ENCODE measurements around the gene RACGAP1. TPM values are rescaled to one million over a fixed set of nuclear protein-coding genes. Genes with fewer than 3 reads are reported as not detected.
A peak's percentile ranks its signal among the peaks of the same experiment; 100 is the strongest.

The RACGAP1 gene
- total and polyA plus RNA-seq, 2 of the 4 experiments (the other 2 are of a cell fraction) = 37.9 to 110 TPM

DNA sequence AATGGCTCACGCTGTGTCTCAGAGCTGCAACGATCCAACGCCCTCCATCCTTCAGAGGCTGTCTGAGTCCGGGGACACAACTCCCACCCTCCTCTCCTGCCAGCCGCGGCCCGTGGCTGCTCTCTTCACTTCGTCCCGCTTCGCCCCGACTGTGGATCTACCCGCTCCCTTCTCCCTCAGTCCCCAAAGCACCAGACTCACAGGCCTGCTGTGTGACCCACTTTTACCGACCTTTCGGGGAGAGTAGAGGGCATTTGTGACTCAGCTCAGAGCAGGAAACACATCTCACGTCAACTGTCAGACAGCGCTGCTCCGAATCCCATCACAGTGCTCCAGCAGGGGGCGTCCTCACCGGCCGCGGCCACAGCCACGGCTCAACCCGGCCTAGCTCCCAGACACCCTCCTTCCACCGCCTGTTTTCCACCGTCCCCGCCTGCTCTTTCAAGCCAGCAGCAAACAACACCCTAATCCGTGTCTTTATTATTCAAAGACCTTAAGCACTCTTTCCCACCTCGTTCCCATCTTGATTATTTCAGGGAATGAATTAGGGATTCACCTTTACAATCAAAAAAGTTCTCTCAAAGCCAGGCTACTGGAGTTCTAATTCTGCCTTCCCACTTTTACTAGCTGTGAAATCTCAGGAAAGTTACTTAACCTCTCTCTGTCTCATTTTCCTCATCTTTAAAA is 79.8 kb downstream of the RACGAP1 start:
- H2BK5ac ChIP-seq (ENCODE audit: low read depth, low read length, poor library complexity, severe bottlenecking) = no peak overlapping the region
- TF ChIP-seq, protein P1, sequence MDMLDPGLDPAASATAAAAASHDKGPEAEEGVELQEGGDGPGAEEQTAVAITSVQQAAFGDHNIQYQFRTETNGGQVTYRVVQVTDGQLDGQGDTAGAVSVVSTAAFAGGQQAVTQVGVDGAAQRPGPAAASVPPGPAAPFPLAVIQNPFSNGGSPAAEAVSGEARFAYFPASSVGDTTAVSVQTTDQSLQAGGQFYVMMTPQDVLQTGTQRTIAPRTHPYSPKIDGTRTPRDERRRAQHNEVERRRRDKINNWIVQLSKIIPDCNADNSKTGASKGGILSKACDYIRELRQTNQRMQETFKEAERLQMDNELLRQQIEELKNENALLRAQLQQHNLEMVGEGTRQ (IDR thresholded peaks at IDR 0.05; ENCODE audit: low read depth, low read length) = no peak
- TF ChIP-seq RFX5 (IDR thresholded peaks at IDR 0.05; ENCODE audit: low read depth, low read length) (no peak), NFE2L2 (IDR thresholded peaks at IDR 0.05; ENCODE audit: low read depth, low read length) (no peak), POLR2A (IDR thresholded peaks at IDR 0.05; ENCODE audit: low read depth, low read length) (no peak), BHLHE40 (IDR thresholded peaks at IDR 0.05; ENCODE audit: low read depth, low read length) (no peak), SMC3 (IDR thresholded peaks at IDR 0.05; ENCODE audit: low read depth, low read length) (peak; percentile 66), MAZ (IDR thresholded peaks at IDR 0.05; ENCODE audit: borderline replicate concordance, low read depth, low read length) (peak; percentile 47; the same call in 1 of the 2 replicates), ELK1 (IDR thresholded peaks at IDR 0.05; ENCODE audit: borderline replicate concordance, low read depth, low read length) (no peak), CHD1 (IDR thresholded peaks at IDR 0.05; ENCODE audit: low read depth, low read length) (no peak), RCOR1 (IDR thresholded peaks at IDR 0.05; ENCODE audit: insufficient replicate concordance, low read length) (no peak), RAD21 (IDR thresholded peaks at IDR 0.05; ENCODE audit: low read length) (peak; percentile 55), MAFK (IDR thresholded peaks at IDR 0.05; ENCODE audit: low read depth, low read length) (no peak), MXI1 (IDR thresholded peaks at IDR 0.05; ENCODE audit: borderline replicate concordance, low read depth, low read length) (no peak)
- TF ChIP-seq, protein P2, sequence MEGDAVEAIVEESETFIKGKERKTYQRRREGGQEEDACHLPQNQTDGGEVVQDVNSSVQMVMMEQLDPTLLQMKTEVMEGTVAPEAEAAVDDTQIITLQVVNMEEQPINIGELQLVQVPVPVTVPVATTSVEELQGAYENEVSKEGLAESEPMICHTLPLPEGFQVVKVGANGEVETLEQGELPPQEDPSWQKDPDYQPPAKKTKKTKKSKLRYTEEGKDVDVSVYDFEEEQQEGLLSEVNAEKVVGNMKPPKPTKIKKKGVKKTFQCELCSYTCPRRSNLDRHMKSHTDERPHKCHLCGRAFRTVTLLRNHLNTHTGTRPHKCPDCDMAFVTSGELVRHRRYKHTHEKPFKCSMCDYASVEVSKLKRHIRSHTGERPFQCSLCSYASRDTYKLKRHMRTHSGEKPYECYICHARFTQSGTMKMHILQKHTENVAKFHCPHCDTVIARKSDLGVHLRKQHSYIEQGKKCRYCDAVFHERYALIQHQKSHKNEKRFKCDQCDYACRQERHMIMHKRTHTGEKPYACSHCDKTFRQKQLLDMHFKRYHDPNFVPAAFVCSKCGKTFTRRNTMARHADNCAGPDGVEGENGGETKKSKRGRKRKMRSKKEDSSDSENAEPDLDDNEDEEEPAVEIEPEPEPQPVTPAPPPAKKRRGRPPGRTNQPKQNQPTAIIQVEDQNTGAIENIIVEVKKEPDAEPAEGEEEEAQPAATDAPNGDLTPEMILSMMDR (conservative IDR thresholded peaks at IDR 0.05; ENCODE audit: low read depth, low read length) = peak; percentile 90

More for the DNA sequence above, 79.8 kb downstream of the RACGAP1 start:
- Histone ChIP-seq H2AK5ac (ENCODE audit: low read depth, low read length) (no peak overlapping the region), H3K9ac (ENCODE audit: low read depth, low read length) (no peak overlapping the region), H4K8ac (ENCODE audit: low read depth in 2 of 2, low read length in 2 of 2) (peak overlapping the region in 1 of 2 experiments; percentile 51; a peak in 2 of 4 replicates), H3K27ac (ENCODE audit: insufficient read depth, low read length) (no peak overlapping the region), H3K23ac (ENCODE audit: low read depth, low read length) (no peak overlapping the region), H2BK20ac (ENCODE audit: low read depth, low read length) (no peak overlapping the region), H3K4me2 (ENCODE audit: low read depth, low read length) (peak overlapping the region; percentile 47), H3K36me3 (ENCODE audit: control insufficient read depth, insufficient read depth, low read length) (no peaks in the 10 kb centered on the region), H3K9me3 (ENCODE audit: control insufficient read depth, insufficient read depth, low read length) (no peaks in the 10 kb centered on the region), H2AFZ (replicated peaks; ENCODE audit: low read length, poor library complexity) (peak overlapping the region; percentile 89), H2BK15ac (ENCODE audit: low read depth, low read length) (no peak overlapping the region; the same call in 2 of the 3 replicates), H3K18ac (ENCODE audit: low read depth, low read length) (no peak overlapping the region; the same call in 1 of the 2 replicates), H2AK9ac (replicated peaks; ENCODE audit: low read depth, low read length, poor library complexity) (peak overlapping the region; percentile 19), H3K27me3 (ENCODE audit: control insufficient read depth, insufficient read depth, low read length) (peaks cover 12% of the 10 kb centered on the region; the same call in 1 of the 2 replicates), H2BK120ac (ENCODE audit: low read depth, low read length) (peak overlapping the region; percentile 67; the same call in 1 of the 2 replicates), H3K56ac (ENCODE audit: extremely low read depth, insufficient read depth, low read length) (no peak overlapping the region), H3K4ac (ENCODE audit: low read depth, low read length) (peak overlapping the region; percentile 26; the same call in 1 of the 2 replicates), H4K20me1 (ENCODE audit: insufficient read depth, low read length) (no peaks in the 10 kb centered on the region), H3K9me1 (ENCODE audit: insufficient read depth, low read length) (0 out of 2 replicates have a peak, but pooled peaks cover 3% of the 10 kb centered on the region), H3K4me3 (ENCODE audit: insufficient read depth, low read depth, low read length) (no peak overlapping the region), H4K5ac (ENCODE audit: low read depth, low read length) (no peak overlapping the region; the same call in 1 of the 2 replicates), H3K4me1 (ENCODE audit: control insufficient read depth, insufficient read depth, low read length) (no peaks in the 10 kb centered on the region; the same call in 1 of the 2 replicates), H3K14ac (replicated peaks; ENCODE audit: low read depth, low read length) (peak overlapping the region; percentile 51), H4K91ac (ENCODE audit: insufficient read depth, low read depth, low read length) (no peak overlapping the region), H3K79me1 (ENCODE audit: low read depth in 1 of 2, low read length in 2 of 2) (no peaks in the 10 kb centered on the region)
- CTCF ChIA-PET = interaction anchor here (0.5 to 1.8 kb wide), 14 partner anchors 9 to 277 kb away, joined by 3 to 15 read pairs (median 4); no protein-coding TSS in a partner anchor
- 40% methylated on average over 4 of the region's 28 CpGs; no CpG with 5 or more reads in 1 of the 2 experiments for WGBS, 2 experiments (ENCODE audit: extremely low coverage in 2 of 2, insufficient read length in 1 of 2)
- POLR2A ChIA-PET (ENCODE audit: unreplicated experiment) = no interaction called here
- DNase-seq (peak; percentile 79), ATAC-seq (ENCODE audit: low read depth) (peak; percentile 100)
- dilution Hi-C loops (cut with HindIII; ENCODE audit: low sequenced_read_pairs, unreplicated experiment) (no loop called here), in situ Hi-C loops (cut with MboI; ENCODE audit: low sequenced_read_pairs) (no loop called here), intact Hi-C loops (cut with micrococcal nuclease) (loop anchor here (1.0 to 2.0 kb wide), 2 partner anchors 76 to 169 kb away; no protein-coding TSS in a partner anchor)
- no TSS peak for BruUV-seq (replicated peaks)

All from IMR-90 (cell line).